ENCODE results near the gene PAPSS1. TPM values are rescaled to one million over a fixed set of nuclear protein-coding genes. Genes with fewer than 3 reads are reported as not detected.

Gene PAPSS1
- total RNA-seq, 1 experiment from 2014 or later = 83.6 TPM

DNA sequence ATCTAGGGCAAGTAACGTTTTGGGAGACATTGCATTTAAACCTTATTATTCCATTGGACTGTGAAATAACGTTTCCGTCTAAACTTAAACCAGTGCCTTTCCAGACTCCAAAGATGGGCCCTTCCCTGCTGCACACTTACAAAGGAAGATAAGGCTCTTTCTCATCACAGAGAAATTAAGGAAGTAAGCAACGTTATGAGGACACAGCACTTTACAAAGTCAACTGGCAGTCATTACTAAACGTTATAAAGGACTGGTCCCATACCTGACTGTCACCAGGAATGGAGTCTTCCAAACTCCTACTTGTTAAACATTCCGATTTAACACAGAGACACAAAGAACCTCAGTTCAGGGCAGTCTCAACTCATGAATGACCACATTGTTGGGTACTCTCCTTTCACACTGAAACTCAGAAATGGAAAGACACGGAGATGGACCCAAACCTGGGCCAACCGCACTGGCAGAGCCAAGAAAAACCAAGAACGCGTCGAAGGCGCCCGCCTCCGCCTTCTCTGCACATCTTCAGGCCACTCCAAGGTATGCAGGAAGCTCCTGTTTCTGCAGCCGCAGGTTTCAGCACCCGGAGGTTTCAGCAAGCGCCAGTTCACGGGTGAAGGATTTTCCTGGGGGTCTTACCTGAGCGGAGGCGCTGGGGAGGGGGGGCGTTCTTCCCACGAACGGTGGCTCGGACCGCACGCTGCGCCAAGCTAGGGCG, 670 bp downstream of the PAPSS1 start:
- DNase-seq = peak; percentile 72
- Histone ChIP-seq H3K9me3 (ENCODE audit: control insufficient read depth, low read depth, low read length) (no peaks in the 10 kb centered on the region), H3T11ph (ENCODE audit: low read length) (no peak overlapping the region), H3K23ac (ENCODE audit: insufficient read length, low read depth, low read length) (no peak overlapping the region), H2BK5ac (ENCODE audit: insufficient read length, low read length) (no peak overlapping the region), H2AFZ (ENCODE audit: low read length) (no peak overlapping the region), H4K91ac (ENCODE audit: insufficient read length, low read depth, low read length) (no peak overlapping the region), H3K4me2 (ENCODE audit: insufficient read depth, insufficient read length, low read length) (peak overlapping the region; percentile 93), H3K23me2 (ENCODE audit: insufficient read length, low read depth, low read length, poor library complexity, severe bottlenecking) (peaks cover 16% of the 10 kb centered on the region), H4K5ac (ENCODE audit: insufficient read length, low read depth, low read length) (no peak overlapping the region), H3K18ac (ENCODE audit: insufficient read length, low read depth, low read length) (no peak overlapping the region), H3K56ac (ENCODE audit: insufficient read length, low read depth, low read length) (no peak overlapping the region), H2BK120ac (ENCODE audit: low read depth, low read length, poor library complexity, severe bottlenecking) (no peak overlapping the region), H3K4ac (ENCODE audit: low read depth, low read length) (no peak overlapping the region), H3K14ac (ENCODE audit: insufficient read depth, low read length) (no peak overlapping the region), H3K9ac (ENCODE audit: extremely low read depth, insufficient read length, low read length) (peak overlapping the region; percentile 62), H2BK15ac (ENCODE audit: low read depth, low read length) (no peak overlapping the region), H3K4me1 (ENCODE audit: insufficient read depth, low read length) (peaks cover 4% of the 10 kb centered on the region; the same call in 1 of the 2 replicates), H3K27me3 (ENCODE audit: insufficient read depth, low read length) (no peaks in the 10 kb centered on the region), H3K79me2 (ENCODE audit: insufficient read depth, low read length) (peaks cover 19% of the 10 kb centered on the region; the same call in 1 of the 2 replicates), H2BK20ac (ENCODE audit: low read depth, low read length, poor library complexity, severe bottlenecking) (no peak overlapping the region), H2AK5ac (ENCODE audit: insufficient read length, low read length) (no peak overlapping the region), H4K20me1 (ENCODE audit: control insufficient read depth, insufficient read depth, insufficient read length) (no peaks in the 10 kb centered on the region), H4K8ac (replicated peaks; ENCODE audit: insufficient read length, low read depth, low read length) (no peak overlapping the region), H3K79me1 (ENCODE audit: insufficient read depth, low read depth, low read length, poor library complexity, severe bottlenecking) (peaks cover 17% of the 10 kb centered on the region), H2BK12ac (ENCODE audit: insufficient read length, low read depth, low read length) (no peak overlapping the region), H3K27ac (ENCODE audit: insufficient read length, low read depth, low read length) (no peak overlapping the region)
- WGBS (ENCODE audit: extremely low coverage, insufficient read length, low lambda C conversion rate) = no CpG with 5 or more reads among the region's 28 CpGs
- Mint-ChIP-seq H3K27ac (peak overlapping the region; percentile 95 to 97 (median 95)), H3K4me1 (peaks cover 43 to 47% of the 10 kb centered on the region in 2 experiments), H3K27me3 (ENCODE audit: low read depth) (no peaks in the 10 kb centered on the region), H3K9me3 (no peaks in the 10 kb centered on the region; a peak in 2 of 5 replicates), H3K36me3 (ENCODE audit: insufficient read depth in 1 of 3, low read depth in 3 of 3) (peaks cover 3 to 6% (median 3%) of the 10 kb centered on the region in 3 experiments; a peak in 3 of 7 replicates), H3K4me3 (peak overlapping the region; percentile 89 to 97)
- TF ChIP-seq, protein P1, sequence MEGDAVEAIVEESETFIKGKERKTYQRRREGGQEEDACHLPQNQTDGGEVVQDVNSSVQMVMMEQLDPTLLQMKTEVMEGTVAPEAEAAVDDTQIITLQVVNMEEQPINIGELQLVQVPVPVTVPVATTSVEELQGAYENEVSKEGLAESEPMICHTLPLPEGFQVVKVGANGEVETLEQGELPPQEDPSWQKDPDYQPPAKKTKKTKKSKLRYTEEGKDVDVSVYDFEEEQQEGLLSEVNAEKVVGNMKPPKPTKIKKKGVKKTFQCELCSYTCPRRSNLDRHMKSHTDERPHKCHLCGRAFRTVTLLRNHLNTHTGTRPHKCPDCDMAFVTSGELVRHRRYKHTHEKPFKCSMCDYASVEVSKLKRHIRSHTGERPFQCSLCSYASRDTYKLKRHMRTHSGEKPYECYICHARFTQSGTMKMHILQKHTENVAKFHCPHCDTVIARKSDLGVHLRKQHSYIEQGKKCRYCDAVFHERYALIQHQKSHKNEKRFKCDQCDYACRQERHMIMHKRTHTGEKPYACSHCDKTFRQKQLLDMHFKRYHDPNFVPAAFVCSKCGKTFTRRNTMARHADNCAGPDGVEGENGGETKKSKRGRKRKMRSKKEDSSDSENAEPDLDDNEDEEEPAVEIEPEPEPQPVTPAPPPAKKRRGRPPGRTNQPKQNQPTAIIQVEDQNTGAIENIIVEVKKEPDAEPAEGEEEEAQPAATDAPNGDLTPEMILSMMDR (conservative IDR thresholded peaks at IDR 0.05) = no peak

Data from H9 (cell line).